ENCODE data around the gene HIGD2B.
"Not testable (repeated sequence)": the region's sequence is repeated elsewhere in the genome, so short reads cannot be mapped to it uniquely, and the experiment has no call there.

HIGD2B gene

DNA sequence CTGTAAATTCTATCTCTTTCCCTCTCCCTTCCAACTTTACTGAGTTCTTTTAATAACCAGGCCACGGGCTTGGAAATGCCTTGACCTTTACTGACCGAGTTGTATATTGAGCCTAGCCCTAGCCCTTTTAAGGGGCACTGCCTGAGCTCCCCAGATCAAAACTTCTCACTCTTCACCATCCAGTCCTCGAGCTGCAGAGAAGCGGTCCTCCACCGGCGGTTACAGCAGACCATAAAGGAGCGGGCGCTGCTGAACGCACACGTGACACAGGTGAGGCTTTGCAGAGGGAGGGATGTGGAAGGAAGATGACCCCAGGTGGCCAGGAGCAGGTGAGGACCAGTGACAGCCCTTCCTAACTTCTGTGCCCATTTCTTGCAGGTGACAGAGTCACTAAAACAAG is 24.9 kb downstream of the HIGD2B start:
- not testable (repeated sequence) for H3K4me3 ChIP-seq (ENCODE audit: low read length); H3K79me2 ChIP-seq (ENCODE audit: control insufficient read depth, low read length); H3K27ac ChIP-seq (ENCODE audit: low read depth, low read length); H3K4me2 ChIP-seq (ENCODE audit: low read length); H3K36me3 ChIP-seq (ENCODE audit: control insufficient read depth, low read length); H4K20me1 ChIP-seq (ENCODE audit: control insufficient read depth, insufficient read depth, low read depth, low read length); H3K9me2 ChIP-seq (replicated peaks; ENCODE audit: control insufficient read depth, low read length); H3K9me3 ChIP-seq (ENCODE audit: control insufficient read depth, insufficient read depth, low read length); H3K27me3 ChIP-seq (ENCODE audit: control insufficient read depth, low read length); H3F3A ChIP-seq (ENCODE audit: control insufficient read depth, insufficient read depth); H3K4me1 ChIP-seq (ENCODE audit: control insufficient read depth, low read length)

DNA sequence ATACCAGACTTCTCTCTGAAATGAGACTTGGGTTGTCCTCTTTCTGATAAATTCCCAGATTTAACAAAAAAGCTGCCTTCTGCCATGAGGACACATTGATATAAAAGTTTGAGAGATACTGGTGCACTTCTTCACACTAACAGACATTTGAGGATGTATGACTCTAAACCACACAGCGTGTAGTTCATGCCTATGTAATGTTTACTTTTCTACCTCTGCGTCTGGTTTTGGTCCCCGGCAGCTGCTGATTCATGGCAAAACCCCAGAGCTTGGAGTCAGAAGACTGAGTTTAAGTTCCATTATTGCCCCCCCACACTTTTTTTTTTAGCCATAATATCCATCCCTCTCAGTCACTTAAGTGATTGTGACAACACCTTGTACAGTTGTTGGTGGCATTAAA is 30.0 kb downstream of the HIGD2B start:
- not testable (repeated sequence) for H3K79me2 ChIP-seq (ENCODE audit: control insufficient read depth, low read length); H3K36me3 ChIP-seq (ENCODE audit: control insufficient read depth, low read length); H3K4me3 ChIP-seq (ENCODE audit: low read length); H3K4me1 ChIP-seq (ENCODE audit: control insufficient read depth, low read length); H3K9me2 ChIP-seq (replicated peaks; ENCODE audit: control insufficient read depth, low read length); H3F3A ChIP-seq (ENCODE audit: control insufficient read depth, insufficient read depth); H3K27ac ChIP-seq (ENCODE audit: low read depth, low read length); H4K20me1 ChIP-seq (ENCODE audit: control insufficient read depth, insufficient read depth, low read depth, low read length); H3K4me2 ChIP-seq (ENCODE audit: low read length); H3K27me3 ChIP-seq (ENCODE audit: control insufficient read depth, low read length); H3K9me3 ChIP-seq (ENCODE audit: control insufficient read depth, insufficient read depth, low read length)

DNA sequence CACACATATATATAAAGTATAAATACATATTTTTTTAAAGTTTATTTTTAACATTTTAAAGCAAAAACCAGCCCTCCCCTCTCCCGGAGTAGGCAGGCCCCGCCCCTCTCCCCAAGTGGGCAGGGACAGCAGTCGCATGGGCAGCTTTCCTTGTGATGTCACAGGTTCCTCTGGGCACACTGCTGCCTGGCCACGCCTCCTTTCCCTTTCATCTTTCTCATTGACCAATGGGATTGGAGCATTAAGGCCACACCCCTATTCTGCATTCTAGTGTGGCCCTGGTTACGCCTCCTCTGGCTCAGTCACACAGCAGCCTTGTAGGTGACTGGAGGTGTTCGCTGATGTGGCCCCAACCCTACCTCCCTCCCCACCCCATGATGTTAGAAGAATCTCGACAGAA is 31.6 kb downstream of the HIGD2B start, which contains the start of gene GOLGA6B:
Gene GOLGA6B (plus strand): TSS at position 301 of the 400 bp plus-strand sequence. CDS start 41 bp downstream, at position 342.
- not testable (repeated sequence) for H3K9me2 ChIP-seq (replicated peaks; ENCODE audit: control insufficient read depth, low read length); H3K9me3 ChIP-seq (ENCODE audit: control insufficient read depth, insufficient read depth, low read length); H3K27me3 ChIP-seq (ENCODE audit: control insufficient read depth, low read length); H4K20me1 ChIP-seq (ENCODE audit: control insufficient read depth, insufficient read depth, low read depth, low read length); H3K27ac ChIP-seq (ENCODE audit: low read depth, low read length); H3F3A ChIP-seq (ENCODE audit: control insufficient read depth, insufficient read depth); H3K79me2 ChIP-seq (ENCODE audit: control insufficient read depth, low read length); H3K36me3 ChIP-seq (ENCODE audit: control insufficient read depth, low read length); H3K4me1 ChIP-seq (ENCODE audit: control insufficient read depth, low read length); H3K4me2 ChIP-seq (ENCODE audit: low read length); H3K4me3 ChIP-seq (ENCODE audit: low read length)

DNA sequence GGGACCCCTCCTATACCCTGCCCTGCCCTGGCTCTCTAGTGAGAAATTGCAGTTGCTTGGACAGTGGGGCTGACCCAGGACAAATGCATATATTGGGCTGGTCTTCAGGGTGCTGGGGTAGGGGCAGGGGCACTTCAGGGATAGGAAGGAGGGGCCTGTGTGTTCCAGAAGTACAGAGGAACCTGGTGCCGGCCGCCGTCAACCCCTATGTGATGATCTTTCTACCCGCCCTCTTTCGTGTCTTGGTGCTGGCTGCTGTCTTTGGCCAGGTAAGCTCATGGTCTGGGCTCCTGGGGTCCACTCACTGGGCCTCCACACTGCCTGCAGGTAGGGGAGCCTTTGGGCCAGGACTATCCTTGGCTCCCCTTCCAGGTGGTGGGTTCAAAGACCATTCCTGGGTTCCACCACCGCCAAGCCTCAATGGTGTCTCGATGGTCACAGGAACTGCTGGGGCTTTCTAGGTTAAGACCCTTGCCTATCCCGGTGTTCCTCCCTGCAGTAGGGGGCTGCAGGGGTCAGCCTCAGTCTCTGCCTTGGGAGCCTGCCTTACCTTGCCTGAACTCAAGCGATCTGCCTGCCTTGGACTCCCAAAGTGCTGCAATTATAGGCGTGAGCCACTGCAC is 37.2 kb downstream of the HIGD2B start:
- not testable (repeated sequence) for H3K27me3 ChIP-seq (ENCODE audit: control insufficient read depth, low read length); H3F3A ChIP-seq (ENCODE audit: control insufficient read depth, insufficient read depth); H3K27ac ChIP-seq (ENCODE audit: low read depth, low read length); H3K4me1 ChIP-seq (ENCODE audit: control insufficient read depth, low read length); H3K9me2 ChIP-seq (replicated peaks; ENCODE audit: control insufficient read depth, low read length); H3K4me3 ChIP-seq (ENCODE audit: low read length); H3K79me2 ChIP-seq (ENCODE audit: control insufficient read depth, low read length); H3K9me3 ChIP-seq (ENCODE audit: control insufficient read depth, insufficient read depth, low read length); H3K4me2 ChIP-seq (ENCODE audit: low read length); H4K20me1 ChIP-seq (ENCODE audit: control insufficient read depth, insufficient read depth, low read depth, low read length); H3K36me3 ChIP-seq (ENCODE audit: control insufficient read depth, low read length)

DNA sequence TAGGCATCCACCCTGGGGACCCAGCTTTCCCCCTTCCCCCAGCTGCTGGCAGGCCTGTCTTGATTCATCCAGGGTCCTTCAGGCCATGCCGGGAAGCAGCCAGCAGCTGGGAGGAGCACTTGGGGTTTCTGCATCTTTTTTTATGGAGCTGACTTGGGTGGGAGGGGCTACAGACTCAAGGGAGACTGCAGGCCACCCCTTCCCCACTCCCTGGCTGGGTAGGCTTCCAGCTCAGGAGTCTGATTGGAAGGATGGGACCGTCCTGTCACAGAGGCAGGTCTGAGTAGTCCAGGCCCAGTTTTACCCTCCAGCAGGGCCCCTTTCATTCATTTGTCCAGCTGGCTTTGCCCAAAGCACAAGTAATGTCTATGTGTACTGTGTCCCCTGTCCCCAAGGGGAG is 43.7 kb downstream of the HIGD2B start:
- not testable (repeated sequence) for H3K4me2 ChIP-seq (ENCODE audit: low read length); H3K4me3 ChIP-seq (ENCODE audit: low read length); H3K9me3 ChIP-seq (ENCODE audit: control insufficient read depth, insufficient read depth, low read length); H3K36me3 ChIP-seq (ENCODE audit: control insufficient read depth, low read length); H3K27me3 ChIP-seq (ENCODE audit: control insufficient read depth, low read length); H3K79me2 ChIP-seq (ENCODE audit: control insufficient read depth, low read length); H3K4me1 ChIP-seq (ENCODE audit: control insufficient read depth, low read length); H4K20me1 ChIP-seq (ENCODE audit: control insufficient read depth, insufficient read depth, low read depth, low read length); H3K27ac ChIP-seq (ENCODE audit: low read depth, low read length); H3F3A ChIP-seq (ENCODE audit: control insufficient read depth, insufficient read depth); H3K9me2 ChIP-seq (replicated peaks; ENCODE audit: control insufficient read depth, low read length)

DNA sequence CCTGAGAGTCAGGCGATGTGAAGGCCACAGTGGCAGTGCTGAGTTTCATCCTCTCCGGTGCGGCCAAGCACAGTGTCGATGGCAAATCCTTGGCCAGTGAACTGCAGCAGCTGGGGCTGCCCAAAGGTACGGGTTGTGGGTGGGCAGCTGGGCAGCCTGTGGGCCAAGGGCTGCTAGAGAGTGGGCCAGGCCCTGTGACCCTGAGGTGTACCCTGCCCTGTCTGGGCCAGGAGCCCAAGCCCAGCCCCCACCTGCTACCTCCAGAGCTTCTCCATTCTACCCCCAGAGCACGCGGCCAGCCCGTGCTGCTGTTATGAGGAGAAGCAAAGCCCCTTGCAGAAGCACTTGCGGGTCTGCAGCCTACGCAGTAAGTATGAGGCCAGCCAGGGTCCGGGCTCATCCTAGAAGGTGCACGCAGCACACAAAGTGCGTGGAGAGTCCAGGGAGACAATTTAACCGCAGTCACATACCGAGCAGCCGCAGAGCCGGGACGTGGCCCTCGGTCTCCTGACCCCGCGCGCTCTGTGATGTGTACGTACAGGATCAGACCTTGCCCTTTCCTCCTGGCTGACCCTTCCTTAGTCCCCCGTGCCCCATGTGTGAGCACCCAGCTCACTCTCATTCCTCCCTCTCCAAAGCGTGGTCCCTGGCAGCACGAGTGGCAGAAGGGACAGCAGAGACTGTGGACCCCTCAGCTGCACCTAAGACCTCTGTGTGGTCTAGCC is 46.1 kb downstream of the HIGD2B start:
- H3K9me3 ChIP-seq (ENCODE audit: control insufficient read depth, insufficient read depth, low read length); H4K20me1 ChIP-seq (ENCODE audit: control insufficient read depth, insufficient read depth, low read depth, low read length); H3K36me3 ChIP-seq (ENCODE audit: control insufficient read depth, low read length); H3K9me2 ChIP-seq (replicated peaks; ENCODE audit: control insufficient read depth, low read length); H3F3A ChIP-seq (ENCODE audit: control insufficient read depth, insufficient read depth); H3K27me3 ChIP-seq (ENCODE audit: control insufficient read depth, low read length); H3K4me2 ChIP-seq (ENCODE audit: low read length); H3K27ac ChIP-seq (ENCODE audit: low read depth, low read length); H3K79me2 ChIP-seq (ENCODE audit: control insufficient read depth, low read length); H3K4me1 ChIP-seq (ENCODE audit: control insufficient read depth, low read length); H3K4me3 ChIP-seq (ENCODE audit: low read length): not testable (repeated sequence)

DNA sequence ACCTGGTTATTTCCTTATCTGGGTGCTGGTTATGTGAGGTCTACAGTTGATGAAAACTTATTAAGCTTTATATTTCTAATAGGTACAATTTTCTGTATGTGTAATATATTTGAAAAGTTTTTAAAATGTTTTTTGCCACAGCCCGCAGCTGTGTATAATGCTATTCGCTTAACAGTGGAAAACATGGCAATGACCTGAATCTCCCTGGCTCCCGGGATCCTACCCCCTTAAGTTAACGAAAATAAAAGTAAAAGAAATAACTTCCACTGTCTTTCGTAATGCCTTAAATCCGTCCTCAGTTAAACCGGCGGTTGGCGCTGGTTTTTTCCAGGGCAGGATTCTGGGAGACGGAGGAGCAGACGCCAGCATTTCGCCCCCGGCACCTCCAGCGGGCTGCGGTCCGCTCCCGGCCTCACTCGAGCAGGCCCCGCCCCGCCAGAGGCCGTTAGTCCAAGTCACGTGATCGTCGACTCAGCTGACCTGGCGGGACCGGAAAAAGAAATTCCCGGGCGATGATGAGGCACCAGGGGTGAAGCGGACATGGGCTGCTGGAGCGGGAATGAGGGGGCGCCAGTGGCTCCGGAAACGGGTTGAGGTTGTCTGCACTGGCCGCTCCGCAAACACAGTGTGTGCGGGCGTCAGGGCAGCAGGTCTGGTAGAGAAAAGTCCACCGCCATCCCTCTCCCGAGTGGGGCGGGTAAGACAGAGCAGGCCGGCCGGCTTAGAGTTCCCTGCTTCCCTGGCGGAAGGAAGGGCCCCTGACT is 49.3 kb downstream of the HIGD2B start:
- H4K20me1 ChIP-seq (ENCODE audit: control insufficient read depth, insufficient read depth, low read depth, low read length); H3K9me3 ChIP-seq (ENCODE audit: control insufficient read depth, insufficient read depth, low read length); H3K9me2 ChIP-seq (replicated peaks; ENCODE audit: control insufficient read depth, low read length); H3K27me3 ChIP-seq (ENCODE audit: control insufficient read depth, low read length); H3K4me1 ChIP-seq (ENCODE audit: control insufficient read depth, low read length); H3K36me3 ChIP-seq (ENCODE audit: control insufficient read depth, low read length); H3K79me2 ChIP-seq (ENCODE audit: control insufficient read depth, low read length); H3K27ac ChIP-seq (ENCODE audit: low read depth, low read length); H3F3A ChIP-seq (ENCODE audit: control insufficient read depth, insufficient read depth): not testable (repeated sequence)
- Histone ChIP-seq H3K4me2 (ENCODE audit: low read length) (peak overlapping the region; percentile 36; the same call in 1 of the 2 replicates), H3K4me3 (ENCODE audit: low read length) (peak overlapping the region; percentile 45)

DNA sequence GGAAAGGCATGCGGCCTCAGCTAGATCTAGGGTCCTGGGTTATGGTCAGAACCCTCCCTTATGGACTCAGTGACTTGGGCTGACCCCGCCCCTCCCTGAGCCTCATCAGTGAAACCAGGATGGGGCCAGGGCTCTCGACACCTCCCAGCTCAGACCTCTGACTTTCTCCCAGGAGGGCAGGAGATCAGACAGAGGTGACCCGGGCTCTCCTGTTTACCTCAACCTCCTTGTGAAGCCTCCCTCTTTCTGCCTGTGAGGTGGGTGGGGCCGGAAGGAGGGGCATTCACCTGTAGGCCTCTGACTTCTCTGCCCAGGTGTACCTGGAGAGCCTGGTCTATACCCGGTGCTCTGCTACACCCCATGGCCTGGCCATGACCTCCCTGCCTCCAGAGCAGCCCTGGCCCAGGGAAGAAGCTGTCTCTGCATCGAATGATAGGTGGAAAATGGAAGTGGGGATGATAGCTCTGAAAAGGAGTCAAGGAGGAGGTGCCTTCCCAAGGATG is 56.9 kb downstream of the HIGD2B start:
- not testable (repeated sequence) for H3K27me3 ChIP-seq (ENCODE audit: control insufficient read depth, low read length); H3K36me3 ChIP-seq (ENCODE audit: control insufficient read depth, low read length); H3K4me1 ChIP-seq (ENCODE audit: control insufficient read depth, low read length); H3K79me2 ChIP-seq (ENCODE audit: control insufficient read depth, low read length); H3K9me3 ChIP-seq (ENCODE audit: control insufficient read depth, insufficient read depth, low read length); H3K9me2 ChIP-seq (replicated peaks; ENCODE audit: control insufficient read depth, low read length); H3K4me2 ChIP-seq (ENCODE audit: low read length); H3K4me3 ChIP-seq (ENCODE audit: low read length); H4K20me1 ChIP-seq (ENCODE audit: control insufficient read depth, insufficient read depth, low read depth, low read length); H3F3A ChIP-seq (ENCODE audit: control insufficient read depth, insufficient read depth); H3K27ac ChIP-seq (ENCODE audit: low read depth, low read length)

All from DOHH2 (cell line).